Lower leg skin (tissue), 4 donors: ENCODE results near the gene PRPF38B. TPM values are rescaled to one million over a fixed set of nuclear protein-coding genes. Genes with fewer than 3 reads are reported as not detected.
A peak's percentile ranks its signal among the peaks of the same experiment; 100 is the strongest.

Source experiments
- DNase-seq, 2 donors: peaks; one replicate each; pipeline ENCODE4 v3.0.0-alpha.2; 2019; ENCODE audit warnings: low spot score in 2 of 2
- H3K4me3 ChIP-seq: fragments of 200-600 bp; sonication (generic); 2 replicates; pipeline ENCODE4 v1.5.1; 2017; ENCODE audit warnings: mild to moderate bottlenecking, low read depth; ENCODE audit not compliant: poor library complexity, severe bottlenecking
- POLR2A ChIP-seq, 2 donors: fragments of 450-650 bp; IDR thresholded peaks; one replicate each; pipeline ENCODE4 v1.6.1; 2016 to 2017; ENCODE audit warnings: antibody characterized with exemption in 2 of 2, mild to moderate bottlenecking in 1 of 2, moderate library complexity in 1 of 2
- WGBS, 2 donors: methylation state at CpG; one replicate each; pipeline ENCODE4 v1.1.5; 2018; 5-methylcytosine and 5-hydroxymethylcytosine counted together
- intact Hi-C: fragments of 100-400 bp; cut with DNase I; formaldehyde crosslinking; loops from one replicate; pipeline ENCODE4 v1.15.0; 2023; ENCODE audit warnings: low total_unique reads
- total RNA-seq, 4 donors: library from RNA; depleted of rRNA; stranded (reverse); fragments of >200 nt; gene quantifications; one replicate each; pipeline ENCODE4 v1.1.0, GENCODE V29; 2016
- TF ChIP-seq, protein P1 (sequence below), 3 donors: fragments of 450-650 bp; IDR thresholded peaks; one replicate each; pipeline ENCODE4 v1.5.1; 2016; ENCODE audit warnings: antibody characterized with exemption in 3 of 3, mild to moderate bottlenecking in 3 of 3, moderate library complexity in 2 of 3

The PRPF38B gene
- total RNA-seq, 4 donors from 2014 or later = 12.8 to 38.9 (median 18.4) TPM

DNA sequence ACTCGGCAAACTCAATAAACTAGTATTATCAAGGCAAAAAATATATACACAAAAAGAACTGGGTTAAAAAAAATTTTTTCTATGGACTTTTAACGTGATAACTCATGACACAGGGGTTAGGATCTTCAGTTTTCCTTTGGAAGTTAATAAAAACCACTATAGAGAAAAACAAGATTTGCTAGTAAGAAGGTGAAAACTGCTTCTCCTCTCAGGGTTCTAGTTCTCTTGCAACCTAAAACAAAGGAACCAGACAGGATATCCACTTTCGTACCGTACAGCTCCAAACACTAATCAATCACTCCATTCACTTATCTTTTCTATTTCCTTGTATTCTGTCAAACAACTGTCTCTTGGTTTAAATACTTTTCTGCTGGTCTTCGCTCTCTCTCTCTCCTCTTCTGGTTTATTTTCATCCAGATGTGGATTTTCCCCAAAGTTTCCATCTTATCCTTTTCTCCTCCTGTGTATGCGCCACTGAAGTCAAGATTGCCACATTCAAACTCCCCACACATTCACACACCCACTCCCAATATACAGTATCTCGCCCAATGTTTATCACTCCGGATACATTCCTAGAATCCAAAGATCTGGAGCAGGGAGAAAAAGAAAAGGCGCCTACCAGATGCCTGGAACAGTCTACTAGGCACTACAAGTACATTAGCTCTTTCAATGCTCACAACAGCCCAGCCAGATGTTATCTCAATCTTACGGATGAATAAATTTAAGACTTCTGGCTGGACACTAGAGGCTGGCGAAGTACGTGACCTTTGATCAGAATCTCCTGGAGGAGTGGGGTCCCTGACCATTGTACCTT is 775 bp upstream of the PRPF38B start:
- intact Hi-C loops = no loop called here
- peak overlapping the region; percentile 95 for H3K4me3 ChIP-seq
- WGBS, 2 donors = 20 to 21% methylated on average over 12 of the region's 12 CpGs
- peak in 1 of 2 donors; percentile 18 for DNase-seq
- TF ChIP-seq, protein P1, sequence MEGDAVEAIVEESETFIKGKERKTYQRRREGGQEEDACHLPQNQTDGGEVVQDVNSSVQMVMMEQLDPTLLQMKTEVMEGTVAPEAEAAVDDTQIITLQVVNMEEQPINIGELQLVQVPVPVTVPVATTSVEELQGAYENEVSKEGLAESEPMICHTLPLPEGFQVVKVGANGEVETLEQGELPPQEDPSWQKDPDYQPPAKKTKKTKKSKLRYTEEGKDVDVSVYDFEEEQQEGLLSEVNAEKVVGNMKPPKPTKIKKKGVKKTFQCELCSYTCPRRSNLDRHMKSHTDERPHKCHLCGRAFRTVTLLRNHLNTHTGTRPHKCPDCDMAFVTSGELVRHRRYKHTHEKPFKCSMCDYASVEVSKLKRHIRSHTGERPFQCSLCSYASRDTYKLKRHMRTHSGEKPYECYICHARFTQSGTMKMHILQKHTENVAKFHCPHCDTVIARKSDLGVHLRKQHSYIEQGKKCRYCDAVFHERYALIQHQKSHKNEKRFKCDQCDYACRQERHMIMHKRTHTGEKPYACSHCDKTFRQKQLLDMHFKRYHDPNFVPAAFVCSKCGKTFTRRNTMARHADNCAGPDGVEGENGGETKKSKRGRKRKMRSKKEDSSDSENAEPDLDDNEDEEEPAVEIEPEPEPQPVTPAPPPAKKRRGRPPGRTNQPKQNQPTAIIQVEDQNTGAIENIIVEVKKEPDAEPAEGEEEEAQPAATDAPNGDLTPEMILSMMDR (IDR thresholded peaks at IDR 0.05) = no peak
- no peak for TF ChIP-seq POLR2A (IDR thresholded peaks at IDR 0.05)

DNA sequence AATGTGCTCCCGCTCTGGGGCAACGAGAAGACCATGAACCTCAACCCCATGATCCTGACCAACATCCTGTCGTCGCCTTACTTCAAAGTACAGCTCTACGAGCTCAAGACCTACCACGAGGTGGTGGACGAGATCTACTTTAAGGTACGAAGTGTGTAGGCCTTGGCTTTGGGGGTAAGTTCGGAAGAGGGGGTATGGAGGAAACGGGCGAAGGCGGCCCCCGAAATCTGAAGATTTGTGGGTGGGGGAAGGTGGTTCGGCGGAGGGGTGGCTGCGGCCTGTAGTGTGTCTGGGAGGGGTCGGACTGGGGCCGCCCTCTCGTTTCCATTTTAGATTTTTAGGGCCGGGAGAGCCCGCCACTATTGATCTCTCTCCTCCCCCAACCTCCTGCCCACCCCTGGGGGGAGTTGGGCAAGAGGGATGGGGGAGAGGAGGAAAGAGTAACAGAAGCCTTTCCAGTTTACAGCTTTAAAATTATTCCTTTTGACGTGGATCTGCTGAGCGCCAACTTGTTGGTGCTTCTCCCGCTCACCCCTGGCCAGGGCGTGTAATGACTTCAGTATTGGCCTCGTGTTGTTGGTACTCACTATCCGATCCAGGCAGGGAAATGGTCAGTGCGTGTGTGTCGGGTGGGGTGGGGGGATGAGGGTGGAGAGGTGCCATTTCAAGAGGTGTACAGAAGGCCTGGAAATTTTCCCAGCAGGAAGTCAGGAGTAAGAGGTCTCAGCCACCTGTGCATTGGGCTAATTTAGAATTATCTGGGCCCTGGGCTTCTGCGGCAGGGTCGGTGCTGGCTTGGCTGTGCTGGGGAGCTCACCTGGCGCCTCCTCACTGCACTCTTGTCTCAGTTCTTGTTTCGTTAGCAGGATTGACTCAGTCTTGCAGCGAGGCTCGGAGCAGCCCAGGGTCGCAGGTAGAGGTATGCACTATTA is 880 bp downstream of the PRPF38B start:
- whole genome bisulfite sequencing, 2 donors = 0 to 1% methylated on average over 36 of the region's 36 CpGs
- peak; percentile 50 to 91 for DNase-seq
- peak overlapping the region; percentile 95 for H3K4me3 ChIP-seq
- intact Hi-C loops = no loop called here
- TF ChIP-seq, protein P1 (IDR thresholded peaks at IDR 0.05) = no peak
- TF ChIP-seq POLR2A (IDR thresholded peaks at IDR 0.05) = no peak

DNA sequence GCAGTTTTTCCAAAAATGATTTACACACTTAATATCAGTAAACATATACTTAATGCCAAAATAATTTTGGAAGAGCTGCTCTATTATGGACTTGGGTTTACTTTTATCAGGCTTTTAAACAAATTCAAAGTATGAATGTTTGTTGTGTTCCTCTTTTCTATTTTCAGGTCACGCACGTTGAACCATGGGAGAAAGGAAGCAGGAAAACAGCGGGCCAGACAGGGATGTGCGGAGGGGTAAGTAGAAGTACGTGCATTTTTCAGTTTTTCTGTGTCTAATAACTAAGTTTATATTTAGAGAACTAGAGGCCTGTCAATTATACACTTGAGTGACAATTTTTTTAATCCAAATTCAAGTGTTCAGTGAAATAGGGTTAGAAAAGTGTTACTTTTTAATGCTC is 3.4 kb downstream of the PRPF38B start:
- intact Hi-C loops = no loop called here
- 67 to 70% methylated on average over 5 of the region's 5 CpGs for WGBS, 2 donors
- no peak for DNase-seq
- TF ChIP-seq POLR2A (IDR thresholded peaks at IDR 0.05) = no peak
- TF ChIP-seq, protein P1 (IDR thresholded peaks at IDR 0.05) = no peak
- no peak overlapping the region for H3K4me3 ChIP-seq

DNA sequence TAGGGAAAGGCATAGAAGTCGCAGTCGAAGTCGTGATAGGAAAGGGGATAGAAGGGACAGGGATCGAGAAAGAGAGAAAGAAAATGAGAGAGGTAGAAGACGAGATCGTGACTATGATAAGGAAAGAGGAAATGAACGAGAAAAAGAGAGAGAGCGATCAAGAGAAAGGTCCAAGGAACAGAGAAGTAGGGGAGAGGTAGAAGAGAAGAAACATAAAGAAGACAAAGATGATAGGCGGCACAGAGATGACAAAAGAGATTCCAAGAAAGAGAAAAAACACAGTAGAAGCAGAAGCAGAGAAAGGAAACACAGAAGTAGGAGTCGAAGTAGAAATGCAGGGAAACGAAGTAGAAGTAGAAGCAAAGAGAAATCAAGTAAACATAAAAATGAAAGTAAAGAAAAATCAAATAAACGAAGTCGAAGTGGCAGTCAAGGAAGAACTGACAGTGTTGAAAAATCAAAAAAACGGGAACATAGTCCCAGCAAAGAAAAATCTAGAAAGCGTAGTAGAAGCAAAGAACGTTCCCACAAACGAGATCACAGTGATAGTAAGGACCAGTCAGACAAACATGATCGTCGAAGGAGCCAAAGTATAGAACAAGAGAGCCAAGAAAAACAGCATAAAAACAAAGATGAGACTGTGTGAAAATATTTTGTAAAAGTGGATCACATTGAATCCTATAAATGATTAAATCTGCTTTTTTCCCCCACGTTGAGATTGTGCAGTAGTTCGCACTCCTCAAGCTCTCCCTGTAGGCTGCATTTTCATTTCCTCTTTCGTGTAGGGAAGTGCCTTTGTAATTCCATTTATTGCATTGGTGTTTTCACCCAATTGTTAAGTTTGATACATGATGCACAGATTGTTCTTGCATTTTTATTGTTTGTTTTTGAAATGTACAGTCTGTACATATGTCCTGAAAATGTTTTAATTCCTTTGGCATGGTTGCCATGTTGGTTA is 7.5 kb downstream of the PRPF38B start:
- WGBS, 2 donors = 80 to 82% methylated on average over 22 of the region's 22 CpGs

More for the DNA sequence above, 7.5 kb downstream of the PRPF38B start:
- H3K4me3 ChIP-seq = no peak overlapping the region
- TF ChIP-seq, protein P1 (IDR thresholded peaks at IDR 0.05) = no peak
- no peak for TF ChIP-seq POLR2A (IDR thresholded peaks at IDR 0.05)
- intact Hi-C loops = no loop called here
- DNase-seq = no peak
